Astrocyte (in vitro differentiated cells and primary cell): Measurements from ENCODE around the gene BCL11B. TPM values are rescaled to one million over a fixed set of nuclear protein-coding genes. Genes with fewer than 3 reads are reported as not detected.

Experiments used
- DNase-seq: peaks from one replicate; pipeline ENCODE4 v3.0.0-alpha.2; 2010; ENCODE audit warnings: low read depth
- FAIRE-seq: peaks from 2 replicates; lab custom pipeline; 2011; peaks lifted over from hg19 to GRCh38; lab: Jason Lieb, UNC
- H2AFZ ChIP-seq: 2 replicates; pipeline ENCODE4 v1.6.0; 2012; ENCODE audit warnings: low read depth, low read length, inconsistent platforms
- H3K27ac ChIP-seq: 2 replicates; pipeline ENCODE4 v1.5.1; 2011; ENCODE audit warnings: low read depth, low read length, inconsistent platforms
- H3K27me3 ChIP-seq: 2 replicates; pipeline ENCODE4 v1.6.0; 2011; ENCODE audit warnings: low read length, inconsistent platforms; ENCODE audit not compliant: insufficient read depth
- H3K36me3 ChIP-seq: 2 replicates; pipeline ENCODE4 v1.5.1; 2011; ENCODE audit warnings: low read length, inconsistent platforms; ENCODE audit not compliant: insufficient read depth
- H3K4me1 ChIP-seq: 2 replicates; pipeline ENCODE4 v1.5.1; 2011; ENCODE audit warnings: low read length, inconsistent platforms; ENCODE audit not compliant: insufficient read depth
- H3K4me2 ChIP-seq: 2 replicates; pipeline ENCODE4 v1.6.0; 2012; ENCODE audit warnings: low read length, inconsistent platforms
- H3K4me3 ChIP-seq: 2 replicates; pipeline ENCODE4 v1.5.1; 2011; ENCODE audit warnings: low read depth, mild to moderate bottlenecking, low read length, inconsistent platforms; ENCODE audit not compliant: insufficient read depth
- H3K79me2 ChIP-seq: 2 replicates; pipeline ENCODE4 v1.6.0; 2012; ENCODE audit warnings: mild to moderate bottlenecking, low read length, inconsistent platforms; ENCODE audit not compliant: insufficient read depth
- H3K9ac ChIP-seq: 2 replicates; pipeline ENCODE4 v1.6.0; 2012; ENCODE audit warnings: mild to moderate bottlenecking, low read length, inconsistent platforms
- H3K9me3 ChIP-seq: 2 replicates; pipeline ENCODE4 v1.5.1; 2012; ENCODE audit warnings: low read depth, mild to moderate bottlenecking, low read length, inconsistent platforms; ENCODE audit not compliant: insufficient read depth
- H4K20me1 ChIP-seq: 2 replicates; pipeline ENCODE4 v1.6.0; 2012; ENCODE audit warnings: low read length, inconsistent platforms; ENCODE audit not compliant: insufficient read depth
- H3K27ac Mint-ChIP-seq: one replicate; pipeline ENCODE4 v1.8.0; 2021; ENCODE audit warnings: mild to moderate bottlenecking, mixed read lengths; ENCODE audit not compliant: unreplicated experiment
- H3K27me3 Mint-ChIP-seq: one replicate; pipeline ENCODE4 v1.8.0; 2021; ENCODE audit warnings: low read depth, mixed read lengths; ENCODE audit not compliant: unreplicated experiment
- H3K36me3 Mint-ChIP-seq: one replicate; pipeline ENCODE4 v1.8.0; 2021; ENCODE audit warnings: low read depth, mixed read lengths; ENCODE audit not compliant: unreplicated experiment
- H3K4me1 Mint-ChIP-seq: one replicate; pipeline ENCODE4 v1.8.0; 2021; ENCODE audit warnings: low read depth, mixed read lengths; ENCODE audit not compliant: unreplicated experiment
- H3K4me3 Mint-ChIP-seq: one replicate; pipeline ENCODE4 v1.8.0; 2021; ENCODE audit warnings: mild to moderate bottlenecking, moderate library complexity, mixed read lengths; ENCODE audit not compliant: unreplicated experiment
- H3K9me3 Mint-ChIP-seq: one replicate; pipeline ENCODE4 v1.8.0; 2021; ENCODE audit warnings: mild to moderate bottlenecking, mixed read lengths; ENCODE audit not compliant: unreplicated experiment
- EZH2 ChIP-seq: IDR thresholded peaks from 2 replicates; pipeline ENCODE4 v1.6.1; 2012; ENCODE audit warnings: mild to moderate bottlenecking, low read length, inconsistent platforms; ENCODE audit not compliant: insufficient read depth
- total RNA-seq: library from RNA; stranded (reverse); gene quantifications from 2 replicates; pipeline ENCODE4 v1.2.1, GENCODE V29; 2021
- TF ChIP-seq, protein P1 (sequence below): IDR thresholded peaks from 2 replicates; pipeline ENCODE4 v1.5.1; 2011; ENCODE audit warnings: low read depth, mild to moderate bottlenecking, inconsistent platforms, low read length, moderate library complexity; ENCODE audit not compliant: insufficient read depth

BCL11B gene
- total RNA-seq, 1 donor from 2014 or later: 1.1 TPM

DNA sequence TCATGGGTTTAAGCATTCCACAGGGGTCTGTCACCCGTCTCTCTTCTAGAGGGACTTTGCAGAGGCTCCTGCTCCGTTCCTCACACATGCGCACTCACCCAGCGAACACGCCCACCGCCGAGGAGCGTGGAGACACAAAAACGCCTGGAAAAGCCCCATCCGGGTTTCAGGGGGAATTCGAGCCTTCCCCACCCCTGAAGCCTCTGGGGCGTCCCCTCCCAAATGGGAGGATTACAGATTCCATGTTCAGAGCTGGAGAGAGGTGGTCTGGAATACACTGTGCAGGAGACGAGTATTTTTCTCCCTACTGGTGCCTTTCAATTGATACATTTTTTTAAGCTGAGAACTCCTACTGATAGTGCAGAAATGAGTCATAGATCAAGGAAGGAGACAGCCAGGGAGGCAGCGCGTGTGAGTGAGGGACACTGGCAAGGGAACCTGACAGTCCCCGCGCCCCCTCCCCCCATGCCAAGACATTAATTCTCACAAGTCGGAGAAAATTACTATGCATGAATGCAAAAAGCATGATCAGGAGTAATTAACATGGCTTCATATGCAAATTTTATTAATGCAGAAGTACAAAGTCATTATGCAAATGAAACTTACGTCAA is 36.9 kb downstream of the BCL11B start:
- Histone ChIP-seq H4K20me1 (no peaks in the 10 kb centered on the region), H3K4me2 (peak overlapping the region; percentile 71), H3K4me1 (no peaks in the 10 kb centered on the region), H3K27ac (no peak overlapping the region), H3K9me3 (peaks cover 35% of the 10 kb centered on the region), H3K27me3 (no peaks in the 10 kb centered on the region), H2AFZ (no peak overlapping the region), H3K79me2 (no peaks in the 10 kb centered on the region), H3K9ac (no peak overlapping the region), H3K4me3 (peak overlapping the region; percentile 33), H3K36me3 (no peaks in the 10 kb centered on the region)
- peaks cover 12% of the 10 kb centered on the region for H3K36me3 Mint-ChIP-seq
- peak overlapping the region; percentile 74 for H3K4me3 Mint-ChIP-seq
- H3K4me1 Mint-ChIP-seq: peaks cover 8% of the 10 kb centered on the region
- peak; percentile 28 for DNase-seq
- peak overlapping the region; percentile 53 for H3K27ac Mint-ChIP-seq
- no peak for TF ChIP-seq EZH2
- TF ChIP-seq, protein P1, sequence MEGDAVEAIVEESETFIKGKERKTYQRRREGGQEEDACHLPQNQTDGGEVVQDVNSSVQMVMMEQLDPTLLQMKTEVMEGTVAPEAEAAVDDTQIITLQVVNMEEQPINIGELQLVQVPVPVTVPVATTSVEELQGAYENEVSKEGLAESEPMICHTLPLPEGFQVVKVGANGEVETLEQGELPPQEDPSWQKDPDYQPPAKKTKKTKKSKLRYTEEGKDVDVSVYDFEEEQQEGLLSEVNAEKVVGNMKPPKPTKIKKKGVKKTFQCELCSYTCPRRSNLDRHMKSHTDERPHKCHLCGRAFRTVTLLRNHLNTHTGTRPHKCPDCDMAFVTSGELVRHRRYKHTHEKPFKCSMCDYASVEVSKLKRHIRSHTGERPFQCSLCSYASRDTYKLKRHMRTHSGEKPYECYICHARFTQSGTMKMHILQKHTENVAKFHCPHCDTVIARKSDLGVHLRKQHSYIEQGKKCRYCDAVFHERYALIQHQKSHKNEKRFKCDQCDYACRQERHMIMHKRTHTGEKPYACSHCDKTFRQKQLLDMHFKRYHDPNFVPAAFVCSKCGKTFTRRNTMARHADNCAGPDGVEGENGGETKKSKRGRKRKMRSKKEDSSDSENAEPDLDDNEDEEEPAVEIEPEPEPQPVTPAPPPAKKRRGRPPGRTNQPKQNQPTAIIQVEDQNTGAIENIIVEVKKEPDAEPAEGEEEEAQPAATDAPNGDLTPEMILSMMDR: no peak
- FAIRE-seq: no peak
- H3K9me3 Mint-ChIP-seq: peaks cover 22% of the 10 kb centered on the region
- no peaks in the 10 kb centered on the region for H3K27me3 Mint-ChIP-seq

DNA sequence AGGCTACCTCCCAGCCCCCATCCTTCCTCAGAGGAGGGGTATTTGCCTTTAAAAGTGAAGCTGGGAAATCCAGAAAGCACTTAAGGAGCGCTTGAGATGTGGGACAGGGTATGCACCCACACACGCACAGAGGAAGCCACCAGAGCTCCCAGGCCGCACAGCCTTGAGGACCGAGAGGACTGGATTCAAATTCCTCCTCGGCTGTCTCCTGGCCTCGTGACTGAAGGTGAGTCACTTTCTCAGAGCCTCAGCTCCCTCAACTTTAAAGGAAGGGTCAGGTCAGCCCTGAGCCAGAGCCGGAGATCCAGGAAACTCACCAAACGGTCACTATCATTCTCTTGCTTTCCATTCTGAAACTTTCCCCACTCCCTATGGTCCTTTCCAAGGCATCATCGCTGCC is 37.6 kb downstream of the BCL11B start:
- FAIRE-seq (no peak), DNase-seq (no peak)
- H3K27ac ChIP-seq: no peak overlapping the region
- H3K4me2 ChIP-seq: peak overlapping the region; percentile 71
- Mint-ChIP-seq H3K4me3 (no peak overlapping the region), H3K27me3 (peaks cover 1% of the 10 kb centered on the region), H3K36me3 (peaks cover 12% of the 10 kb centered on the region), H3K9me3 (peaks cover 22% of the 10 kb centered on the region), H3K27ac (no peak overlapping the region), H3K4me1 (peaks cover 3% of the 10 kb centered on the region)
- no peak overlapping the region for H3K4me3 ChIP-seq
- peaks cover 35% of the 10 kb centered on the region for H3K9me3 ChIP-seq
- no peaks in the 10 kb centered on the region for H3K27me3 ChIP-seq
- H3K9ac ChIP-seq: no peak overlapping the region
- H3K79me2 ChIP-seq: no peaks in the 10 kb centered on the region
- H2AFZ ChIP-seq: no peak overlapping the region
- H3K36me3 ChIP-seq: no peaks in the 10 kb centered on the region
- H3K4me1 ChIP-seq: no peaks in the 10 kb centered on the region
- H4K20me1 ChIP-seq: no peaks in the 10 kb centered on the region
- no peak for TF ChIP-seq EZH2
- TF ChIP-seq, protein P1: no peak
